GM19463 (cell line): Measurements from ENCODE around the gene KRTAP23-1.

Experiments used
- ATAC-seq: cut with Tn5 transposase; IDR thresholded peaks from one replicate; pipeline ENCODE4 v1.9.1; 2021; ENCODE audit warnings: mild to moderate bottlenecking, moderate library complexity; ENCODE audit not compliant: unreplicated experiment

The KRTAP23-1 gene, protein sequence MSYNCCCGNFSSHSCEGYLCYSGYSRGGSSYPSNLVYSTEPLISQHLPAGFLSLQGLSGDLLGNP

DNA sequence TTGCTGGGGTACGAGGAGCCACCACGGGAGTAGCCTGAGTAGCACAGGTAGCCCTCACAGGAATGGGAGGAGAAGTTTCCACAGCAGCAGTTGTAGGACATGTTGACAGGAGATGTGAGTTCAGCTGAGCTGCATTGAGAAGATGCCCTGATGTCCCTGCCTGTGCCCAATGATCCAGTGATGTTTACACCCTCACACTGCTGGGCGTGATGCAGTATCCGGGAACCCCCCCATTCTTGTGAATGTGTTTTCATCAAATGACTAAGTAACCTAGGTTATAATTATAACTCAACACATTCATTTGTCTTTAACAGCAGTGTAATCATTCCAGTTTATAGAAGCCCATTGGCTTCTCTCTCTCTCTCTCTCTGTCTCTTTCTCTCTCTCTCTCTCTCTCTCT lies at the start of gene KRTAP23-1:
Gene KRTAP23-1, minus strand, starts transcription at position 101 of the 400 bp plus-strand sequence. Its CDS starts 0 bp downstream, at position 101.
- ATAC-seq, result no peak

GRCh38 chr21:30395731-30396130 lies 47.3 kb upstream of the KRTAP23-1 start, which contains the start of gene KRTAP13-1:
KRTAP13-1 (plus strand) TSS chr21:30396031; CDS start chr21:30396087, 56 bp downstream.
- no peak for ATAC-seq

- no peak for ATAC-seq
Observed at GRCh38 chr21:30391492-30392025, 43.2 kb upstream of the KRTAP23-1 start.

DNA sequence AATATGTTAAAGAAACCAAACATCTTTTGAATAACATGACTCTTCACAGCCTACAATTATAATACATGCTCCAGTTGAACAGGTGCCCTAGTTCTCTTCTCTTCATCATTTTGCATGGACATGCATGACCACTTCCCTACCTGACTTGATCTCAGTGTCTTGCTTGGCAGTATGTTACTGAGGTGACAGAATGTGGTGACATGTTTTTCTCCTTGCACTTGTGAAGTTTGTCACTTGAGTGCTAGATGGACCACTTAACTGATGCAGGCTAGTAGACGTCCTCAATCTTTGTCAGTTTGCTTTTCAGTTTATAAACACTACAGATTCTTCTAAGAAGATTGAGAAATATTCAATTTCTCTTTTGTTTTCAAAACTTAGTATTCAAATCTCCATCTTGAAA lies 33.8 kb upstream of the KRTAP23-1 start:
- ATAC-seq, result no peak

- ATAC-seq, result no peak
Observed at GRCh38 chr21:30372139-30372770, 23.8 kb upstream of the KRTAP23-1 start, which contains the start of gene KRTAP13-2. KRTAP13-2 (minus strand) TSS chr21:30372271; CDS start chr21:30372213, 58 bp downstream.

DNA sequence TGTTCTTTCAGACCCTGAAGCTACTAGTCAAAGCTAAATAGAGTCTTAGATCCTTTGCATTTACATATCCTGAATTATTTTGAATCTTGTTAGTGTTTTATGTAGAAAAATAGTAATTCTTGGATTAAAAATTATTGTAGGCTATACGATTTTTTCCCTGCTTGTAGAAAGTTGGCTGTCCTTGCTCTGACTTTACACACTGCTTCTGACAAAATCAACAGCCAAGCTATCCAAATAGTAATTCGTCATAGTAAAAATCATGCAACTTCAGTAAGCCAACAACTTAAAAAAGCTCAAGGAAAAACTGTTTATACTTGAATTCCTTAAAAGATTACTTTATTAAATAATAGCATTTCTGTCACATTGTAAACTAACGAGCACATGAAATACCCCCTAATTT lies 7.5 kb upstream of the KRTAP23-1 start:
- ATAC-seq, result no peak

- no peak for ATAC-seq
Observed at GRCh38 chr21:30354308-30355005, 6.1 kb upstream of the KRTAP23-1 start.

GRCh38 chr21:30351534-30351933 lies 3.1 kb upstream of the KRTAP23-1 start:
- ATAC-seq, result no peak

DNA sequence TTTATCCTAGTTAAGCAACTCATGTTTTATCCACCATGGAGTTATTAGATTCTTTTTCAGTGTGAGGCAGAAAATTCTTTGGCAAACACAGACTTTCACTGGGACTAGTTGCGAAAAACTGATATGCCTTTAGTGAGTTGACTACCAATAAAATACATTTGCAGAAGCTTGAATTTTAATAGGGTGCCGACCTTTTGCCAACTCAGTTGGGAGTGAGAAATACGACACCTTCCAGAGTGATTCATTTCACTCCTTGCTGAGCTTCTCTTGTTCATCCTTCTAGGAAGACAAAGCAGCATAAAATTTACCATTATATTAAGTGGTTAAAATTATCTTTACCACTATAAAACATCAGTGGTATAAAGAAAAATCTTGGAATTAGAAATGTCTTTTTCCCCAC lies 1.2 kb upstream of the KRTAP23-1 start:
- no peak for ATAC-seq

GRCh38 chr21:30345014-30345413 lies 3.4 kb downstream of the KRTAP23-1 start:
- no peak for ATAC-seq

DNA sequence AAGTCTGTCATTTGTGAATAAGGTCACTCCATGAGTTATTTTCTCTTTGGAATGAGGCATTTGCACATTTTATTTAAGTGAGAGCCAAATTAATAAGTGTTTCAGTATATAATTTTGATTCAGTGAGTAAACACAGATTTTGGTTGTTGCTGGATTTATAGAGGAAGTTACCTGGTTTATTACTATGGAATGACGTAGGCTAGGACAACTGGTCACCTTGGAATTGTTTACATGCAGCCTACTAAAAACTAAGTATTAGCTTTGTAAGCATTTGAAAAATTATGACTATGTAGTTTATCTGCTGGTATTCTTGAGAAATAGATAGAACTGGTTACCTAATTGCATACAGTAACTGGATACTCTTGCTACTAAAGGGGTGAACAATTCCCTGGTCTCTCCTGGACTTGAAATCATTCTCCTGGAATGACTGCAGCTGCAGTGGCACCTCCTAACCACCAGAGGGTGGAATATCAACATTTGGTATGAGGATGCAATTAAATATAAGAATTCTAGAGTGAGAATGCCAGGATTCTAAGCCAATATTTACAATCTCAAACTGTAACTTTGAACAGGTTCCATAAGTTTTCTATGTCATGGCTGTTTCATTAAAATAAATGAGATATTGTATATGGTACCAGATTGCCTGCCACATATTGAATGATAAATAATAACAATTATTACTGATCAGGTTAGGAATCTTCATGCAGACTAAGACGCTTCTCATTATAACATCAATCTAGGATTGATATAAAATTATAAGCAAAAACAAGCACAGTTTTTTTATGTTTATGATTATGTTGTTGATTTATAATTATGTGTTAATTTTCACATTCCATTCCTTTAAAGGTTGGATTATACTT lies 7.5 kb downstream of the KRTAP23-1 start:
- ATAC-seq, result no peak

- ATAC-seq, result no peak
Observed at GRCh38 chr21:30338717-30339116, 9.7 kb downstream of the KRTAP23-1 start.

- ATAC-seq, result no peak
Observed at GRCh38 chr21:30337772-30338171, 10.6 kb downstream of the KRTAP23-1 start.

GRCh38 chr21:30337276-30337744 lies 11.1 kb downstream of the KRTAP23-1 start, which contains the start of gene KRTAP27-1:
KRTAP27-1 (minus strand) TSS chr21:30337694; CDS start chr21:30337668, 26 bp downstream.
- no peak for ATAC-seq

GRCh38 chr21:30336596-30336995 lies 11.8 kb downstream of the KRTAP23-1 start:
- ATAC-seq, result no peak

GRCh38 chr21:30333736-30334135 lies 14.7 kb downstream of the KRTAP23-1 start:
- ATAC-seq, result no peak

- no peak for ATAC-seq
Observed at GRCh38 chr21:30332681-30333080, 15.7 kb downstream of the KRTAP23-1 start.

DNA sequence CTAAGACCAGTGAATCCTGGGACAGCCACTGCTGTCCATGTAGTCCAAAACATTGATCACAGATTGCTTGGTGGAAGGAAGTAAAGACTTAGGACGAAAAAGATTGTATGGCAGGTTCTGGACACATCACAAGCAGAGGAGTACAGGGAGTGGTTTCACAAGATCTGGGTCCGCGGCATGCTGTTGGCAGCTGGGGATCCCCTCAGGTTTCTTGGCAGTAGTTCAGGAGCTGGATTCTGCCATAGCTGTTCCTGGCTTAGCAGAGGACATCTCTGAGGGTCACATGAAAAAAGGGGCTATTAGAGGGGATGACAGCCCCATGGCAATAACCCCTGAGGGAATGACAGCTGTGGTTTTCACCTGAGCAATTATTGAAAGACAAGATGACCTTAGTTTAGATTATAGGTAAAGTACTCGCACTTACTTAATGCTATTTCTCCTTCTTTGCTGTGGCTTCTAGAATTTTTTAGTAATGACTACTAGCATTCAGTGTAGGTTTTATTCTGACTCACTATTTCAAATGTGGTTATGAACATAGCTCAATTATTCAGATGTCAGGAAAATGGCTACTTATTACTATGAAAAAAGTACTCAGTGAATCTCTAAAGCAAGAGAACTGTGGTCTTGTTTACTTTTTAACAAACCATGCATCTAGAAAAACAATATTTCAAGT lies 19.1 kb downstream of the KRTAP23-1 start:
- no peak for ATAC-seq

GRCh38 chr21:30326390-30326789 lies 22.0 kb downstream of the KRTAP23-1 start:
- ATAC-seq, result no peak

DNA sequence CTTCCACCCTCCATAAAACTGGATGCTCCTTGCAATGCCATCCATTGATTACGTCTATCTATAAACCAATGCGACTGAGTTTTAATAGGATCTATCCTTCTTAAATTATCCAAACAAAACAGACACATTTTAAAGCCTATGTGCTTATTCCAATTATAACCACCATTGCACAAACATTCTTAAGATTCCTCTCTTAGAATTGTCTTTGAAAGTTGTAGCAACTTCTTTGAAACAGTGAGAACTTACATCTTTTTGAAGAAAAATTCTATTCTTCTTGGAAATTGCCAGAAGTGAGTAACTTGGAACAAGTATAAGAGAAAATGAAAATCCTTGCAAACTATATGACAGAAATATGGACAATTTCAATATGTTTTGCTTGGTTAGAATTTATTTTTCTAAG lies 28.2 kb downstream of the KRTAP23-1 start, which contains the start of gene KRTAP26-1:
Gene KRTAP26-1, minus strand, starts transcription at position 101 of the 400 bp plus-strand sequence. CDS start 280 bp downstream, outside the sequence.
- no peak for ATAC-seq
